HG03354 (cell line): ENCODE results near the gene ACSS2.

ENCODE experiments used
- ATAC-seq: cut with Tn5 transposase; IDR thresholded peaks from one replicate; pipeline ENCODE4 v1.9.1; 2021; ENCODE audit warnings: mild to moderate bottlenecking; ENCODE audit not compliant: unreplicated experiment, poor library complexity, severe bottlenecking

The ACSS2 gene

GRCh38 chr20:34904202-34904621, 27.8 kb downstream of the ACSS2 start:
- ATAC-seq: no peak

GRCh38 chr20:34907616-34908469, 31.4 kb downstream of the ACSS2 start:
- no peak for ATAC-seq

DNA sequence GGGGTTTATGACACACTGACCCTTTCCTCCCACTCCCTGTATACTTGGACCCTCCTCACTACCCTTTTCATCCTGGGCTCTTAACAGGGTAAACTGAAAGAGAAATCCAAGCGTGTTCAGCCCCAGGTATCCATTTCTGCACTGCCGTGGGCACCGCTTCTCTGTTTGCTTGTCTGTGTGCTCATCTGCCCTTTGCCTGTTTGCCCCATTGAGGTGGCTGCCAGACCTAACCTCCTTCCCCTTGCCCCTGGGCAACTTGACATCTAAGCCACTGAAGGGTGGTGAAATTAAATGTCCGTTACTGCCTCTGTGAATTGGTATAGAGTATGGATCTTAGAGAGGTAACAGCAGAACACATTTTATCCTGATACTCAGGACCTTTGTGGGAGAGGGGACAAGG, 38.7 kb downstream of the ACSS2 start:
- ATAC-seq: no peak

- no peak for ATAC-seq
These were observed 39.5 kb downstream of the ACSS2 start for GRCh38 chr20:34915749-34916455.

DNA sequence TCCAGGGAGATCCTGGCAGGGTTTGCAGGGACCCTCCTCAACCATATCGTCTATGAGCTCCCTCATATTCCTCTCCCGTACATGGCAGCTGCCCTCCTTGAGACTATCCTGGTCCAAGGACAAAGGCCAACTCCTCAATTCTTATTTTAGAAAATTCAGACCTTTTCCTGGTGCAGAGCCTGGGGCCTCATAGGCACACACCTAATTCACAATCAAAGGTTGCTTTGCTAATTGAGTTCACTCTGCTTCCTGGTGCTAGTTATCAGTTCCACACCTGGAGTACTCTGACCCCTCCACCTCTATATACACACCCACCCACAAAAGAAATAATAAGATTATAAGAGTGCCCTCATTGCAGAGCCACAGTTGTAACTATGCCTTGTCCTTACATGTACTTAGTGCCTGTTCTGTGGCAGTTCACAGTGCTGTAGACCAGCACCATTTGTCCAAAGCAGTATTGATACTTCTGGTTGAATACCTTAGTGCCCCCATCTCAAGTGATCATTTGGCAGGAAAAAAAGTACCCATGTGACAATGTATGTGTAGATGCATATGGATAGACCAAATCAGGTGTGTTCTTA, 40.5 kb downstream of the ACSS2 start:
- ATAC-seq: no peak

- no peak for ATAC-seq
These were observed 43.6 kb downstream of the ACSS2 start for GRCh38 chr20:34920055-34920454.

GRCh38 chr20:34921436-34921835, 45.0 kb downstream of the ACSS2 start:
- ATAC-seq: no peak

DNA sequence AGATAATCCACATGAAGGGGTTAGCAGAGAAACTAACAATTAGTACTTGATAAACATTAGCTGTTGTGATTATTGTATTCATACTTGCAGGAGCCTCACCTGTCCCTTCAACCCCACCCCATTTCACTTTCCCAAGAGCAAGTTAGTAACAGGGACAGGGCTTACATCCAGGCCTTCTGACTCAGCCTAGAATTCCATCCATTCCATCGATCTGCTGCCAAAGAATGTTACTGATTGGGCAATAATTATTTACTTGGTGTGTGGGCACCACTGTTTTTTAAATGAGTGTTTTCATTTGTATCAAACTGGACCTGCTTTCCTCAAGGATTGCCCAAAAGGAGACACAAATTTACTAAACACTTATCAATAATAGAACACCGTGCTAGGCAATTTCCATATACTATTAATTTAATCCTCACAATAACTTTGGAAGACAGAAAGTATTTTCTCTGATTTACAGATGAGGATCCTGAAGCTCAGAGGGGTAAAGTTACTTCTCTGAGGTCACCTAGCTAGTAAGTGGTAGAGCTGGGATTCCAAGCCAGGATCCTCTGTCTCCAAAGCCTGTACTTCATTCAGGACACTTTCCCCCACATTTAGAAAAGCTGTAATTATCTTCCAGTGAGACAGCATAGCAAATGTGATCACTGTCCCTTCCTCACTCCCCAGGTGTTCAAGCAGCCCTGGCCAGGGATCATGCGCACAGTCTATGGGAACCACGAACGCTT, 46.4 kb downstream of the ACSS2 start:
- ATAC-seq: no peak

GRCh38 chr20:34923414-34923813, 47.0 kb downstream of the ACSS2 start:
- no peak for ATAC-seq

DNA sequence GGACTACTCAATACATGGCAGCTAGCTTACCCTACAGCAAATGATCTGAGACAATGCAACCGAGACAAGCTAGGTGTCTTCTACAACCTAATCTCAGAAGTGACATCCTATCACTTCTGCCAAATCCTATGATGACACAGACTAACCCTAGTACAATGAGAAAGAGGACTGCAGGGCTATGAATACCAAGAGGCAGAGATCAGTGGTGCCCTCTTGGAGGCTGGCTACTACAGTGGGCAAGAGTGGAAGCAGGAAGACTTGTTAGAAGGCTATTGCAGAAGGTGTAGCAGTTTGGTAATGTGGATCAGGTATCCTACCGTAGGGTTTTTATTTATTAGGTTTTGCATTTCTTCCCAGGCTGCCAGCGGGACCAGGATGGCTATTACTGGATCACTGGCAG, 48.9 kb downstream of the ACSS2 start:
- no peak for ATAC-seq

DNA sequence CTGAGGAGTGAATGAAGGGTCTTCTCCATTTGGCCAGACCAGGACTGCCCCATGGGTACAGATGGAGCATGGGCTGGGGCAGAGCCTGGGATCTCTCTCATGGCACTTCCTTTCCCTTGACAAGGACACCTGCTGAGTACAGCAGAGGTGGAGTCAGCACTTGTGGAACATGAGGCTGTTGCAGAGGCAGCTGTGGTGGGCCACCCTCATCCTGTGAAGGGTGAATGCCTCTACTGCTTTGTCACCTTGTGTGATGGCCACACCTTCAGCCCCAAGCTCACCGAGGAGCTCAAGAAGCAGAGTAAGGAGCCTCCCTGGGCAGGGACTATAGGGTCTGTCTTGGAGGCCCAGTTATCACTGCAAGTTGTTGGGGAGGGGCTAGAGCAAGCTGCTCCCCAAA, 49.6 kb downstream of the ACSS2 start:
- no peak for ATAC-seq

GRCh38 chr20:34926581-34926980, 50.2 kb downstream of the ACSS2 start:
- no peak for ATAC-seq

- ATAC-seq: no peak
These were observed 51.3 kb downstream of the ACSS2 start for GRCh38 chr20:34927736-34928135.

DNA sequence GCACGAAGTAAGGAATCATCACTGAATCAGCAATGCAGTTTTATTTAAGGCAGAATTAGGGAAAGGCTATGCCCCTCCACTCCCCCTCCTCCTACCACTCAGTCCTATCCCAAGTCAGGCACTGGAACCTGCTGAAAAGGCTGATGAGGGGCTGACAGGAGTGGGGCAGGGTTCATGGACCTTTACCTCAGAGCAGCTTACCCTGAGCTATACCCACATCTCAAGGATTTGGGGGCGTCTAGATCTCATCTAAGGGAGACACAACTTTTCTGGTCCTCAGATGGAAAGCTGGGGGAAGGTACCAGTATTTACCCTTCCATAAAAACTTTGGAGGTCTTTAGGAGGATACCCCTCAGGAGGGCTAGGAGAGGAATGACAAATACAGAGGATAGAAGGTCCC, 52.0 kb downstream of the ACSS2 start:
- ATAC-seq: no peak

GRCh38 chr20:34931771-34932170, 55.4 kb downstream of the ACSS2 start:
- no peak for ATAC-seq

DNA sequence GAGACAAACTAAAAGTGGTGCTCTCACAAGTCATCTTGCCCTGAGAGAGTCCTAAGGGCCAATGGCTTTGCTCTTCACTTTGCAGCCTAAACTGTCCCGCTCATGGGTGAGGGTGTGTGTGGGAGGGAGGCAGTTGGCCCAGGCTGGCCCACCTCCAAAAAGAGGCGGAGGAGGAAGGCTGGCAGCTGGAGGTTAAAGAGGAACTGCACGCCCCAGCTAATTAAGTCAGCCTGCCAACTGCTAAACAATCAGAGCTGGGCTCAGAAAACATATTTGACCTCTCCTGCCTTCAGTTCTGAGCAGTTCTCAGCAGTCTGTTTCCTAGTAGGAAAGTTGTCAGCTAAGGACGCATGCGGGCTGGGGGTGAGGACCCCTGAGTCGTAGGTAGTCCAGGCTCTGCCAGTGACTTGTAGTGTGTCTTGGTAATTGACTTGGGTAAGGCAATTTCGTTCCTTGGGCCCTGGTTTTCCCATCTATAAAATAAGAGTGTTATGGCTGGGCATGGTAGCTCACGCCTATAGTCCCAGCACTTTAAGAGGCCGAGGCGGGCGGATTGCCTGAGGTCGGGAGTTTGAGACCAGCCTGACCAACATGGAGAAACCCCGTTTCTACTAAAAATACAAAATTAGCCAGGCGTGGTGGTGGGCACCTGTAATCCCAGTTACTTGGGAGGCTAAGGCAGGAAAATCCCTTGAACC, 62.2 kb downstream of the ACSS2 start:
- ATAC-seq: no peak

DNA sequence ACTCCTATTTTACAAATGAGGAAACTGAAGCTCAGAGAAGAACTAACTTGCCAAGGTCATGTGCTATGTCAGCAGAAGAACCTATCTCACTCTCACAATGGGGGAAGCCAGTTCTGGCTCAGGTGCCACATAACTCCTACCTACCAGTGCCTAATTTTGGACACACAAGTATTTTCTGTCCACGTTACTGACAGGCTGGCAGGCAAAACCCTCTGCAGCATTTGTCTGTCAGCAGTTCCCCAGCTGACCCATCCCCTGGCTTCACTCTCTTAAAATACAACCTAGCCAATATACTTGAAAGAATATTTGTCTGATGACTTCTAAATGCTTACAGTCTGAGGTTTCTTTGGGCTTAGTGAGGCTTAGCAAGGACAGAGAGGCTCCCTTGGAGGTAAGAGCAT, 63.7 kb downstream of the ACSS2 start:
- no peak for ATAC-seq

- ATAC-seq: no peak
These were observed 64.8 kb downstream of the ACSS2 start for GRCh38 chr20:34941226-34941625.

DNA sequence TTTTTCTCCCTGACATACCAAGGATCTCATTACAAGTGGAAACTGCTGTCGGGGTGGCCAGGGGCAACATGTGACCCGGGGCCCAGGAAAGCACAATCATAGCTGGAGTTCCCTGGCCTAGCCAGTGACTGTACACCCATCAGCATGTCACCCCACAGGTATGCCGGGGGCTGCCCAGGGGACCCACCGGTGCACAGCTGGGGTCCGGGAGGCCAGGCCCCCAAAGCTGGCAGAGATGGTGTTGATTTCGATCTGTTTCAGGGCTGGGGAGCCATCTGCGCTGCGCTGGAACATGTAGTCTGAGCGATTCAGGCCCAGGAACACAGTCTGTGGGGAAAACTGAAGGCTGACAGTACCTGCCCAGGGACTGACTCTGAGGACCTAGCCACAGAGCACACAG, 65.9 kb downstream of the ACSS2 start:
- ATAC-seq: no peak
